Karpas-422 (cell line): ENCODE results near the gene LYAR. TPM values are rescaled to one million over a fixed set of nuclear protein-coding genes. Genes with fewer than 3 reads are reported as not detected.
"Not testable (repeated sequence)": the region's sequence is repeated elsewhere in the genome, so short reads cannot be mapped to it uniquely, and the experiment has no call there.

Source experiments
- DNase-seq: peaks from one replicate; pipeline ENCODE4 v3.0.0-alpha.2; 2015
- H2AFZ ChIP-seq: fragments of 200-600 bp; sonication (generic); 2 replicates; pipeline ENCODE4 v1.6.1; 2014; ENCODE audit warnings: antibody characterized with exemption, low read length, mixed read lengths
- H3K27ac ChIP-seq: fragments of 200-600 bp; sonication (generic); 2 replicates; pipeline ENCODE4 v1.5.1; 2014; ENCODE audit warnings: mild to moderate bottlenecking, low read length, moderate library complexity
- H3K27me3 ChIP-seq: fragments of 200-600 bp; sonication (generic); 2 replicates; pipeline ENCODE4 v1.6.1; 2014; ENCODE audit warnings: low read length, mixed read lengths
- H3K36me3 ChIP-seq: fragments of 200-600 bp; sonication (generic); 2 replicates; pipeline ENCODE4 v1.6.1; 2014; ENCODE audit warnings: low read length, mixed read lengths; ENCODE audit not compliant: insufficient read depth
- H3K4me1 ChIP-seq: fragments of 200-600 bp; sonication (generic); 2 replicates; pipeline ENCODE4 v1.6.1; 2014; ENCODE audit warnings: mild to moderate bottlenecking, low read length, mixed read lengths
- H3K4me2 ChIP-seq: fragments of 200-600 bp; sonication (generic); 2 replicates; pipeline ENCODE4 v1.6.1; 2014; ENCODE audit warnings: low read length, low read depth, mild to moderate bottlenecking; ENCODE audit not compliant: poor library complexity, severe bottlenecking
- H3K4me3 ChIP-seq: fragments of 200-600 bp; sonication (generic); 2 replicates; pipeline ENCODE4 v1.5.1; 2014; ENCODE audit warnings: mild to moderate bottlenecking, antibody characterized with exemption, low read length, mixed read lengths
- H3K79me2 ChIP-seq: fragments of 200-600 bp; sonication (generic); 2 replicates; pipeline ENCODE4 v1.6.1; 2014; ENCODE audit warnings: mild to moderate bottlenecking, low read length, mixed read lengths
- H3K9ac ChIP-seq: fragments of 200-600 bp; sonication (generic); 2 replicates; pipeline ENCODE4 v1.6.0; 2014; ENCODE audit warnings: low read length
- H3K9me2 ChIP-seq: fragments of 200-600 bp; sonication (generic), shearing (Covaris generic); replicated peaks from 2 replicates; pipeline ENCODE4 v1.6.0; 2014; ENCODE audit warnings: mild to moderate bottlenecking, low read length, moderate library complexity; ENCODE audit not compliant: insufficient read depth
- H3K9me3 ChIP-seq: fragments of 300-700, 200-600 bp; sonication (generic); 2 replicates; pipeline ENCODE4 v1.6.1; 2014; ENCODE audit warnings: low read length, mixed read lengths
- H4K20me1 ChIP-seq: fragments of 200-600 bp; sonication (generic); 2 replicates; pipeline ENCODE4 v1.6.1; 2014; ENCODE audit warnings: mild to moderate bottlenecking, antibody characterized with exemption, low read length, low read depth; ENCODE audit not compliant: insufficient read depth
- total RNA-seq: library from RNA; depleted of rRNA; stranded (reverse); fragments of >200 nt; shearing (Covaris generic); gene quantifications from 2 replicates; pipeline ENCODE4 v1.2.3, GENCODE V29; 2014; ENCODE audit warnings: low replicate concordance

Gene LYAR
- total RNA-seq, 1 experiment from 2014 or later: 19.7 TPM

GRCh38 chr4:4269331-4269731 lies 20.6 kb downstream of the LYAR start:
- Histone ChIP-seq H2AFZ (no peak overlapping the region), H3K9me3 (no peaks in the 10 kb centered on the region), H3K4me1 (no peaks in the 10 kb centered on the region), H3K79me2 (no peaks in the 10 kb centered on the region), H3K9me2 (no peaks in the 10 kb centered on the region), H3K27ac (no peak overlapping the region), H3K36me3 (peaks cover 33% of the 10 kb centered on the region), H3K4me2 (no peak overlapping the region), H3K4me3 (no peak overlapping the region), H3K27me3 (no peaks in the 10 kb centered on the region), H3K9ac (no peak overlapping the region), H4K20me1 (no peaks in the 10 kb centered on the region)
- DNase-seq: no peak

GRCh38 chr4:4268776-4269175 lies 21.2 kb downstream of the LYAR start:
- no peak overlapping the region for H3K27ac ChIP-seq
- no peaks in the 10 kb centered on the region for H3K4me1 ChIP-seq
- H3K27me3 ChIP-seq: no peaks in the 10 kb centered on the region
- no peak overlapping the region for H3K4me2 ChIP-seq
- H3K9me2 ChIP-seq: no peaks in the 10 kb centered on the region
- H3K36me3 ChIP-seq: peaks cover 33% of the 10 kb centered on the region
- H3K4me3 ChIP-seq: no peak overlapping the region
- H4K20me1 ChIP-seq: no peaks in the 10 kb centered on the region
- H3K9me3 ChIP-seq: no peaks in the 10 kb centered on the region
- no peaks in the 10 kb centered on the region for H3K79me2 ChIP-seq
- H2AFZ ChIP-seq: no peak overlapping the region
- DNase-seq: no peak
- H3K9ac ChIP-seq: no peak overlapping the region

- no peaks in the 10 kb centered on the region for H4K20me1 ChIP-seq
- H2AFZ ChIP-seq: no peak overlapping the region
- peaks cover 33% of the 10 kb centered on the region for H3K36me3 ChIP-seq
- no peak for DNase-seq
- H3K4me2 ChIP-seq: no peak overlapping the region
- H3K27me3 ChIP-seq: no peaks in the 10 kb centered on the region
- H3K27ac ChIP-seq: no peak overlapping the region
- no peaks in the 10 kb centered on the region for H3K9me3 ChIP-seq
- no peaks in the 10 kb centered on the region for H3K9me2 ChIP-seq
- H3K4me3 ChIP-seq: no peak overlapping the region
- H3K9ac ChIP-seq: no peak overlapping the region
- no peaks in the 10 kb centered on the region for H3K79me2 ChIP-seq
- no peaks in the 10 kb centered on the region for H3K4me1 ChIP-seq
These were observed 22.0 kb downstream of the LYAR start for GRCh38 chr4:4267981-4268380.

DNA sequence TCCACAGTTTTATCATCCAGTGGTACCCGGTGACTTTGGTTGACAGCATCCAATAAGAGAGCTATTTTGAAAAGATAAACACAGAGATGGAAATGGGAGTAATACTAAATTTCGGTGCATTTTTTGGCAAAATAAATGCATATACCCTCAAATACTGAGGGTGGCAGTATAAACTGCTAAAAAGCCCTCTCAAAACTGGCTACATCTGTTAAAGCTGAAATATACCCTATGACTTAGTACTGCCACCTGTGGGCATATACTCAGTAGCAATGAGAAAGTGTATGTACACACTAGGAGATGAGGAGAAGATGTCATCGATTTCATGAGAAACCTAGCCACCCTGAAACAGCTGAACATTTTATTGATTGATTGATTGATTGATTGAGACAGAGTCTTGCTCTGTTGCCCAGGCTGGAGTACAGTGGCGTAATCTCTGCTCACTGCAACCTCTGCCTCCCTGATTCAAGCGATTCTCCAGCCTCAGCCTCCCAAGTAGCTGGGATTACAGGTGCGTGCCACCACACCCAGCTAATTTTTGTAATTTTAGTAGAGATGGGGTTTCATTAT lies 29.7 kb downstream of the LYAR start:
- no peaks in the 10 kb centered on the region for H4K20me1 ChIP-seq
- H3K4me3 ChIP-seq: no peak overlapping the region
- H3K36me3 ChIP-seq: no peaks in the 10 kb centered on the region
- no peak overlapping the region for H3K9ac ChIP-seq
- no peaks in the 10 kb centered on the region for H3K4me1 ChIP-seq
- DNase-seq: peak; percentile 86
- no peaks in the 10 kb centered on the region for H3K9me3 ChIP-seq
- no peaks in the 10 kb centered on the region for H3K79me2 ChIP-seq
- H2AFZ ChIP-seq: no peak overlapping the region
- no peaks in the 10 kb centered on the region for H3K27me3 ChIP-seq
- H3K9me2 ChIP-seq: no peaks in the 10 kb centered on the region
- no peak overlapping the region for H3K4me2 ChIP-seq
- no peak overlapping the region for H3K27ac ChIP-seq

DNA sequence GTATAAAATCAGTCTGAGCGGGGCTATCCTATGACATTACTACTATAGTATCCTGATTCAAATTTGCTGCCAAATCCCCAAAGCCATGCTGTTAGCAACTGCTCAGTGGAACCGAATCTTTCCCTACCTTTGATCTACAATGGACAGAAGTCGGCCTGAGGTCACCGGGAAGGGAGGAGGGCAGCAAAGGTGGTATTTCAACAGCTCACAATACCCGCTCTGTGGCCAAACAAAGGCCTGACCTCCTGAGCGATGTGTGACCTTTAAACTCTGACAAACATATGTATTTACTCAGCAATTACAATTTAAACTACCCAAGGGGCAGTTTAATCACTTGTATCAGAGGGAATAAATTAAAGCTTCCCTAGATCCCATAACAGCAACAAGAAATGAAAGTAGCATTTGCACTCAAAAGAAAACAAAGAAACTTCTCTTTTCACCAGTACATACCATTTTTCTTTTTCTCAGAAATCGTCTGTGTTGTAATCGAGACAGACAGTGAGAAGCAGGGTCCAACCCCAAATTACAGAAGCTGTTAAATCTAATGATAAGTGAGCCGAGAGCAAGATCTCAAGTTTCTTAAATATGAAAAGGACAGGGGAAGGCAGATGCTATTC lies 30.4 kb downstream of the LYAR start:
- no peak for DNase-seq
- Histone ChIP-seq H3K9me3 (no peaks in the 10 kb centered on the region), H2AFZ (no peak overlapping the region), H3K36me3 (no peaks in the 10 kb centered on the region), H3K27me3 (no peaks in the 10 kb centered on the region), H3K4me2 (no peak overlapping the region), H3K27ac (no peak overlapping the region), H3K4me3 (no peak overlapping the region), H3K4me1 (no peaks in the 10 kb centered on the region), H3K9ac (no peak overlapping the region), H3K9me2 (no peaks in the 10 kb centered on the region), H4K20me1 (no peaks in the 10 kb centered on the region), H3K79me2 (no peaks in the 10 kb centered on the region)

GRCh38 chr4:4257705-4258104 lies 32.2 kb downstream of the LYAR start:
- H3K4me2 ChIP-seq, H3K9ac ChIP-seq, H3K79me2 ChIP-seq, H3K36me3 ChIP-seq, H3K27ac ChIP-seq, H2AFZ ChIP-seq, H4K20me1 ChIP-seq, H3K27me3 ChIP-seq, DNase-seq, H3K4me1 ChIP-seq, H3K9me2 ChIP-seq, H3K9me3 ChIP-seq, H3K4me3 ChIP-seq: not testable (repeated sequence)

DNA sequence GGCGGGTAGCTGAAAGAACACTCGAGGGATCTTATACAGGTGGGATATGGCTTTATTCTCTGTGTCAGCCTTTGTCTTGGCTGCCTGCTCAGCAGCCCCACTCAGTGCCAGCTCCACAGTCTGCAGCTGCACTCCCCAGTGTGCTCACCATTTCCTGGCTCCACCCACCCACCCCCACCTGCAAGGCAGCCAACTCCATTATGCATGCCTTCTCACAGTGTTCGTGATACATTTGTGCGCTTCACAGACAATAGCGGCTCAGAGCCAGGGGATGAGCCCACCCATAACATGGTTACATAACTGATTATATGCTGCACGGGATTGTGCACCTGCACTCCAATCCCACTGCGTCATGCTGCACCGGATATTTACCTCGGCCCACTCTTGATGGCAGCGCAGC lies 33.2 kb downstream of the LYAR start:
- H4K20me1 ChIP-seq: no peaks in the 10 kb centered on the region
- no peak for DNase-seq
- no peaks in the 10 kb centered on the region for H3K36me3 ChIP-seq
- H3K27ac ChIP-seq: no peak overlapping the region
- H3K4me1 ChIP-seq: no peaks in the 10 kb centered on the region
- no peak overlapping the region for H3K4me3 ChIP-seq
- no peaks in the 10 kb centered on the region for H3K9me3 ChIP-seq
- H3K79me2 ChIP-seq: no peaks in the 10 kb centered on the region
- H3K4me2 ChIP-seq: no peak overlapping the region
- no peaks in the 10 kb centered on the region for H3K9me2 ChIP-seq
- H3K27me3 ChIP-seq: no peaks in the 10 kb centered on the region
- H3K9ac ChIP-seq: no peak overlapping the region
- H2AFZ ChIP-seq: no peak overlapping the region

DNA sequence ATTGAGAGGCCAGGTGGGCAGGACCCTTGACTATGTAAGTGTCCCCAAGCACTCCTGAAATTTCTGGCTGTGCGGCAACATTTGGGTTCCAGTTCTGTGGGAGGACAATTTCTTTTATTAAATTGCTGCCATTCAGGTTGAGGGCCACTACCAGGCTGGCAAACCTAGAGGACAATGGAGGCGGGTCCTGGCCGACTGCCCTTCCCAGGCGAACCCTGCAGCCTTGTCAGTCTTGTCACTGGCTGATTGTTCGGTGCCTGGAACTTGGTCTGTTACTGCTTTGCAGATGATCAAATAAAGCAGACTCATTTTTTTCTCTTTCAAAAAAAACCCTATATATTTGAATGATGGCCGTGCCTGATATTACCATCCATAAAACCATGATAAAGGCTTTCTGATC lies 35.3 kb downstream of the LYAR start:
- Histone ChIP-seq H3K4me3 (no peak overlapping the region), H3K4me2 (no peak overlapping the region), H3K27me3 (no peaks in the 10 kb centered on the region), H3K79me2 (no peaks in the 10 kb centered on the region), H3K4me1 (no peaks in the 10 kb centered on the region), H3K9me2 (no peaks in the 10 kb centered on the region), H3K27ac (no peak overlapping the region), H3K36me3 (no peaks in the 10 kb centered on the region), H3K9ac (no peak overlapping the region), H4K20me1 (no peaks in the 10 kb centered on the region), H2AFZ (no peak overlapping the region), H3K9me3 (no peaks in the 10 kb centered on the region)
- DNase-seq: no peak
